K562 (cell line): ENCODE results near the gene FCGR3B. TPM values are rescaled to one million over a fixed set of nuclear protein-coding genes. Genes with fewer than 3 reads are reported as not detected.
A peak's percentile ranks its signal among the peaks of the same experiment; 100 is the strongest.
"Not testable (repeated sequence)": the region's sequence is repeated elsewhere in the genome, so short reads cannot be mapped to it uniquely, and the experiment has no call there.

Experiments
- ATAC-seq: fragments of 200-7000 bp; cut with Tn5 transposase; 3 replicates; pipeline ENCODE4 v1.9.1; 2020; ENCODE audit warnings: moderate library complexity
- BruUV-seq: library from RNA; stranded (reverse); fragments of 400-500 nt; replicated peaks from 2 replicates; lab custom pipeline; 2021; lab: Mats Ljungman, UMichigan
- CTCF ChIA-PET: fragments of 300-600 bp; formaldehyde crosslinking; extraction: SDS; loops from one replicate; lab custom pipeline; 2021; ENCODE audit warnings: low intra/inter-chr PET ratio; lab: Yijun Ruan, JAX
- POLR2A ChIA-PET: fragments of 300-600, 350-650 bp; sonication (Branson Sonifier 250); formaldehyde crosslinking; extraction: SDS; loops from one replicate; lab custom pipeline; 2021; ENCODE audit warnings: antibody characterized with exemption, inconsistent platforms; lab: Yijun Ruan, JAX
- DNase-seq, 4 experiments: peaks; one replicate each; pipeline versions ENCODE4 v3.0.0 to v3.0.0-alpha.2; 2011 to 2018; ENCODE audit warnings: low spot score in 3 of 4, mixed read lengths in 3 of 4; ENCODE audit errors: extremely low read depth in 1 of 4
- FAIRE-seq: peaks from 2 replicates; lab custom pipeline; 2011; peaks lifted over from hg19 to GRCh38; lab: Jason Lieb, UNC
- H2AFZ ChIP-seq: 2 replicates; pipeline ENCODE4 v1.6.0; 2011; ENCODE audit warnings: low read depth, low read length, control low read depth, inconsistent platforms
- H3K27ac ChIP-seq: fragments of 200-600 bp; 3 replicates; pipeline ENCODE4 v1.8.0; 2011; ENCODE audit warnings: low read depth, mild to moderate bottlenecking, control low read depth, inconsistent platforms, low read length, moderate library complexity, mixed read lengths; ENCODE audit errors: extremely low read depth
- H3K27me3 ChIP-seq, 2 experiments: fragments of 300-600 bp in 1 of 2; 2 replicates in 1 of 2; 3 replicates in 1 of 2; pipeline versions ENCODE4 v1.6.0 to v1.8.0; 2011; ENCODE audit warnings: inconsistent platforms in 2 of 2, low read length in 2 of 2, mild to moderate bottlenecking in 1 of 2, mixed read lengths in 1 of 2, moderate library complexity in 1 of 2; ENCODE audit not compliant: control insufficient read depth in 2 of 2, insufficient read depth in 2 of 2
- H3K36me3 ChIP-seq: fragments of 300-600 bp; 3 replicates; pipeline ENCODE4 v1.8.0; 2011; ENCODE audit warnings: mild to moderate bottlenecking, low read length, inconsistent platforms; ENCODE audit not compliant: control insufficient read depth, insufficient read depth
- H3K4me1 ChIP-seq, 2 experiments: fragments of 200-600 bp in 1 of 2; replicated peaks in 1 of 2; 2 replicates in 1 of 2; 3 replicates in 1 of 2; pipeline versions ENCODE4 v1.5.1 to v1.8.0; 2011; ENCODE audit warnings: inconsistent platforms in 2 of 2, low read length in 2 of 2, mild to moderate bottlenecking in 1 of 2, mixed read lengths in 1 of 2, moderate library complexity in 1 of 2; ENCODE audit not compliant: control insufficient read depth in 2 of 2, insufficient read depth in 2 of 2
- H3K4me2 ChIP-seq: 2 replicates; pipeline ENCODE4 v1.6.1; 2011; ENCODE audit warnings: low read length, control low read depth, inconsistent platforms, mixed read lengths; ENCODE audit not compliant: insufficient read depth
- H3K4me3 ChIP-seq: fragments of 200-600 bp; sonication (generic), shearing (Covaris generic); 2 replicates; pipeline ENCODE4 v1.5.1; 2016; ENCODE audit warnings: control low read depth, inconsistent platforms
- H3K79me2 ChIP-seq: fragments of 200-600 bp; 3 replicates; pipeline ENCODE4 v1.8.0; 2011; ENCODE audit warnings: low read length, inconsistent platforms; ENCODE audit not compliant: control insufficient read depth, insufficient read depth
- H3K9ac ChIP-seq, 2 experiments: 2 replicates each; pipeline versions ENCODE4 v1.6.0 to v1.6.1; 2011; ENCODE audit warnings: low read depth in 2 of 2, low read length in 2 of 2, control low read depth in 1 of 2, inconsistent platforms in 1 of 2, mild to moderate bottlenecking in 1 of 2, mixed read lengths in 1 of 2; ENCODE audit not compliant: insufficient read depth in 1 of 2
- H3K9me1 ChIP-seq: one replicate; pipeline ENCODE4 v1.6.0; 2011; ENCODE audit warnings: inconsistent platforms, mild to moderate bottlenecking, low read length, moderate library complexity; ENCODE audit not compliant: control insufficient read depth, insufficient read depth
- H3K9me3 ChIP-seq: replicated peaks from 2 replicates; pipeline ENCODE4 v1.5.1; 2011; ENCODE audit warnings: low read depth, low read length, inconsistent platforms; ENCODE audit not compliant: control insufficient read depth, insufficient read depth
- H4K20me1 ChIP-seq: replicated peaks from 2 replicates; pipeline ENCODE4 v1.6.1; 2011; ENCODE audit warnings: low read length, inconsistent platforms, mixed read lengths; ENCODE audit not compliant: control insufficient read depth, insufficient read depth
- WGBS: fragments of 100-300 bp; shearing (Covaris generic); methylation state at CpG from one replicate; pipeline ENCODE4 v1.1.6; 2016; ENCODE audit warnings: low coverage, mixed read lengths; ENCODE audit not compliant: insufficient coverage; ENCODE audit errors: missing lambda C conversion rate; 5-methylcytosine and 5-hydroxymethylcytosine counted together
- in situ Hi-C: fragments of 300-500 bp; cut with MboI; formaldehyde crosslinking; loops from 4 replicates; pipeline ENCODE4 v1.15.0; 2018; ENCODE audit warnings: inconsistent platforms, mixed read lengths
- intact Hi-C: fragments of 100-400 bp; cut with micrococcal nuclease; formaldehyde crosslinking; loops from 2 replicates; pipeline ENCODE4 v1.14.2; 2022
- polyA plus RNA-seq, 8 experiments: library from polyadenylated mRNA; depleted of rRNA in 4 of 8; stranded (reverse) in 5 of 8; unstranded in 3 of 8; fragments of >200 nt; fragmentation: Nextera tagmentation in 2 of 8; fragmentation: Illumina TruSeq in 1 of 8; extraction: Ambion mirVana in 2 of 8; extraction: Trizol in 1 of 8; gene quantifications; 2 replicates each; pipeline versions ENCODE4 v1.2.1 to v1.2.3, GENCODE V29; 2011 to 2014; ENCODE audit warnings: inconsistent platforms in 1 of 8, missing spikeins in 1 of 8
- total RNA-seq, 7 experiments: library from RNA; depleted of rRNA in 6 of 7; stranded (reverse); fragments of >200 nt in 6 of 7; fragmentation: Illumina TruSeq in 2 of 7; extraction: Trizol in 2 of 7; gene quantifications; 2 replicates each; pipeline versions ENCODE4 v1.2.1 to v1.2.3, GENCODE V29; 2011 to 2021; ENCODE audit warnings: low replicate concordance in 1 of 7

FCGR3B gene
- total and polyA plus RNA-seq, 9 of the 15 experiments (the other 6 are each of a cell fraction or from before 2014, with no cell fraction given): 0.18 to 1.1 (median 0.40) TPM

DNA sequence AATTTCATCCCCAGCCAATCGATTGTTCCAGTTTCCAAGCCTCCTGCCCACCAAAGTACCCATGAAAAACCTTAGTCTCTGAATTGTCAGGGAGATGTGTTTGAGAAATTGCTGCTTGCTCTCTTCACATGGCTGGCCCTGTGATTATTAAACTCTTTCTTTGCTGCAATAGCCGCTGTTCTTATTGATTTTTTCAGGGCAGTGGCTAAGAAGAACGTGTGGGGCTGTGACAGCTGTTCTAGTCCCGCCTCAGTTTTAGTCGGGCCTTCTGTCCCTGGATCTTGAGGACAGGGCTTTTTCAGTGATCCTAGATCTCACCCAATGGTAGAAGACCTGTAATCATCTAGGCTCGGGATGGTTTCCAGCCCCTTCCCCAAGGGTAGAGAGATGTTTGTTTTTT lies 23.0 kb upstream of the FCGR3B start:
- BruUV-seq, H3K27me3 ChIP-seq, in situ Hi-C loops, H3K9me1 ChIP-seq, intact Hi-C loops, FAIRE-seq, H3K9ac ChIP-seq, H4K20me1 ChIP-seq, H3K4me3 ChIP-seq, DNase-seq, H3K4me1 ChIP-seq, H3K36me3 ChIP-seq, H3K4me2 ChIP-seq, H3K27ac ChIP-seq, H3K9me3 ChIP-seq, POLR2A ChIA-PET, H3K79me2 ChIP-seq, CTCF ChIA-PET: not testable (repeated sequence)
- WGBS: 23% methylated on average over 6 of the region's 6 CpGs
- peak overlapping the region; percentile 82 for H2AFZ ChIP-seq
- ATAC-seq: peak; percentile 70

DNA sequence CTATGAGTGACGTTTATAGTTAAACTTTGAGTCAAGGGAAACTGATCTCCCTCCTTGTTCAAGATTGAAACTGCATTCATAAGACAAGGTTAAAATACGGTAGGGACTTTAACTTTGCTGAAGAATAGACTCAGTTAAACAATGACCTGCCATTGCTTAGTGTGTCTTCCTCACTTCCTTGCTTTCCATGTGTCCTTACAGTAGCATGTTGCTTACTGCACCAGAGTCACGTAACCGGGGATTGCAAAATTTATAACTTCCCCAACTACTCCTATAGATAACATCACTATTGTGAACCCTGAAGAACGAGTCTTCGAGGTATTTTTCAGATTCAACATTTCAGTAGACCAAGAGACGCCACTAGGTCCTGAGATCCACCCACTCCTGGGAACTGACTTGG lies 22.6 kb upstream of the FCGR3B start:
- CTCF ChIA-PET, in situ Hi-C loops: not testable (repeated sequence)

More for the DNA sequence above, 22.6 kb upstream of the FCGR3B start:
- H3K4me3 ChIP-seq, H4K20me1 ChIP-seq, H3K9me3 ChIP-seq, H3K4me1 ChIP-seq, intact Hi-C loops, POLR2A ChIA-PET, H3K4me2 ChIP-seq, H3K27me3 ChIP-seq, H3K79me2 ChIP-seq, H3K36me3 ChIP-seq, H3K27ac ChIP-seq, BruUV-seq, H3K9me1 ChIP-seq, DNase-seq, H3K9ac ChIP-seq: not testable (repeated sequence)
- 29% methylated on average over 2 of the region's 7 CpGs for WGBS
- ATAC-seq: peak; percentile 71
- FAIRE-seq: peak; percentile 67
- H2AFZ ChIP-seq: peak overlapping the region; percentile 82
